Endodermal cell (in vitro differentiated cells): ENCODE measurements around the gene NUAK2. TPM values are rescaled to one million over a fixed set of nuclear protein-coding genes. Genes with fewer than 3 reads are reported as not detected.

Experiments used
- DNase-seq: peaks from one replicate; pipeline ENCODE4 v3.0.0-alpha.2; 2017
- H3K27ac ChIP-seq: 2 replicates; pipeline ENCODE4 v1.5.1; 2013; ENCODE audit warnings: mild to moderate bottlenecking, low read depth, low read length, moderate library complexity
- H3K27me3 ChIP-seq: 2 replicates; pipeline ENCODE4 v1.6.1; 2013; ENCODE audit warnings: mild to moderate bottlenecking, low read length, moderate library complexity; ENCODE audit not compliant: insufficient read depth, control insufficient read depth, poor library complexity, severe bottlenecking
- H3K36me3 ChIP-seq: 2 replicates; pipeline ENCODE4 v1.7.0; 2013; ENCODE audit warnings: mild to moderate bottlenecking, low read length, moderate library complexity; ENCODE audit not compliant: control insufficient read depth, insufficient read depth
- H3K4me1 ChIP-seq: one replicate; pipeline ENCODE4 v1.7.0; 2013; ENCODE audit warnings: low read length; ENCODE audit not compliant: control insufficient read depth, insufficient read depth
- H3K4me3 ChIP-seq: 2 replicates; pipeline ENCODE4 v1.5.1; 2013; ENCODE audit warnings: mild to moderate bottlenecking, low read length, moderate library complexity
- H3K9ac ChIP-seq: 2 replicates; pipeline ENCODE4 v1.6.1; 2013; ENCODE audit warnings: mild to moderate bottlenecking, low read length, moderate library complexity; ENCODE audit not compliant: poor library complexity, severe bottlenecking; ENCODE audit errors: extremely low read depth
- H3K9me3 ChIP-seq: 2 replicates; pipeline ENCODE4 v1.6.1; 2013; ENCODE audit warnings: mild to moderate bottlenecking, low read length, moderate library complexity; ENCODE audit not compliant: control insufficient read depth
- H3K27ac Mint-ChIP-seq: 2 replicates; pipeline ENCODE4 v1.8.0; 2020; ENCODE audit warnings: mixed read lengths
- H3K27me3 Mint-ChIP-seq: 2 replicates; pipeline ENCODE4 v1.8.0; 2021; ENCODE audit warnings: mild to moderate bottlenecking, mixed read lengths; ENCODE audit not compliant: insufficient read depth
- H3K36me3 Mint-ChIP-seq: 2 replicates; pipeline ENCODE4 v1.8.0; 2020; ENCODE audit warnings: low read depth, mixed read lengths
- H3K4me1 Mint-ChIP-seq: 2 replicates; pipeline ENCODE4 v1.8.0; 2020; ENCODE audit warnings: mixed read lengths
- H3K4me3 Mint-ChIP-seq: 2 replicates; pipeline ENCODE4 v1.8.0; 2020; ENCODE audit warnings: mild to moderate bottlenecking, moderate library complexity, mixed read lengths
- H3K9me3 Mint-ChIP-seq: 2 replicates; pipeline ENCODE4 v1.8.0; 2020; ENCODE audit warnings: mild to moderate bottlenecking, mixed read lengths
- WGBS, 2 experiments: methylation state at CpG; one replicate each; pipeline versions ENCODE4 v1.1.5 to v1.1.7; 2013; ENCODE audit warnings: missing lambda C conversion rate in 2 of 2, mixed read lengths in 1 of 2; ENCODE audit not compliant: insufficient coverage in 1 of 2, insufficient read length in 1 of 2; 5-methylcytosine and 5-hydroxymethylcytosine counted together
- total RNA-seq, 2 donors: library from RNA; stranded (reverse); fragmentation: NEBNext Ultra II Directional in 1 of 2; extraction: Animal tissue kit (Norgen Biotek cat#: 25700) in 1 of 2; gene quantifications; 2 replicates in 1 of 2; 3 replicates in 1 of 2; pipeline ENCODE4 v1.2.1, GENCODE V29; 2021
- TF ChIP-seq, protein P1 (sequence below): fragments of 200-600 bp; sonication (generic); conservative IDR thresholded peaks from 2 replicates; pipeline ENCODE4 v1.5.0; 2021; ENCODE audit warnings: antibody characterized with exemption, mild to moderate bottlenecking

NUAK2 gene
- total RNA-seq, 2 donors from 2014 or later: 13.4 to 19.1 TPM

DNA sequence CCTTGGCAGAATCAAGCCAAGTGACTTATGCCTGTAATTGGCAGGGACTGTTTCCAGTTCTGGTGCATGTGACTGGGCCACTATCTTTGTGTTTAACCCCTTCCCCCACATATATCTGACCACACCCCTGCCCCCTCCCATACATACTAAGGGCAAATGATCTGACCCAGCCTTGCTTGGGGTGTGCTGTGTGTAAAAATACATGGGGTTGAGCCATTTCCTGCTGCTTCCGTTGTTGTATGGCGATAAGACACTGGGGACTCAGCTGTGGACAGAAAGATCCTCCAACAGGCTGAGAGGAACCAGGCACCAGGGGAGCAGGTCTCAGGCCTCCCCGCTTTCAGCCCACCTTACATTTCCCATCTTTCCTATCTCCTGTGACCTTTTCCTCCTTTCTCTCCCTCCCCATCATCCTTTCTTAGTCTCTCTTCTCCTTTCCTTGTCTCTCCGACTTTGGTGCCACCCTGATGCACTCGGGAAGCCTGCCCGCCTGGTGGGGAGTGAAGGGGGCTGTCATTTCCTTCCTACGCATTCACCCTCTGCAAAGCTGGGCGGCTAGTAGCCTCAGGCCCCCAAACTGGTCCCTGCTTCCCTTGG is 54.1 kb downstream of the NUAK2 start:
- H3K9me3 Mint-ChIP-seq: no peaks in the 10 kb centered on the region
- no peak overlapping the region for H3K4me3 ChIP-seq
- no peak overlapping the region for H3K9ac ChIP-seq
- no peak overlapping the region for H3K4me3 Mint-ChIP-seq
- no peaks in the 10 kb centered on the region for H3K36me3 Mint-ChIP-seq
- no peaks in the 10 kb centered on the region for H3K4me1 ChIP-seq
- no peak for DNase-seq
- no peak overlapping the region for H3K27ac ChIP-seq
- no peaks in the 10 kb centered on the region for H3K9me3 ChIP-seq
- no peak overlapping the region for H3K27ac Mint-ChIP-seq
- no peaks in the 10 kb centered on the region for H3K27me3 Mint-ChIP-seq
- H3K36me3 ChIP-seq: no peaks in the 10 kb centered on the region
- TF ChIP-seq, protein P1, sequence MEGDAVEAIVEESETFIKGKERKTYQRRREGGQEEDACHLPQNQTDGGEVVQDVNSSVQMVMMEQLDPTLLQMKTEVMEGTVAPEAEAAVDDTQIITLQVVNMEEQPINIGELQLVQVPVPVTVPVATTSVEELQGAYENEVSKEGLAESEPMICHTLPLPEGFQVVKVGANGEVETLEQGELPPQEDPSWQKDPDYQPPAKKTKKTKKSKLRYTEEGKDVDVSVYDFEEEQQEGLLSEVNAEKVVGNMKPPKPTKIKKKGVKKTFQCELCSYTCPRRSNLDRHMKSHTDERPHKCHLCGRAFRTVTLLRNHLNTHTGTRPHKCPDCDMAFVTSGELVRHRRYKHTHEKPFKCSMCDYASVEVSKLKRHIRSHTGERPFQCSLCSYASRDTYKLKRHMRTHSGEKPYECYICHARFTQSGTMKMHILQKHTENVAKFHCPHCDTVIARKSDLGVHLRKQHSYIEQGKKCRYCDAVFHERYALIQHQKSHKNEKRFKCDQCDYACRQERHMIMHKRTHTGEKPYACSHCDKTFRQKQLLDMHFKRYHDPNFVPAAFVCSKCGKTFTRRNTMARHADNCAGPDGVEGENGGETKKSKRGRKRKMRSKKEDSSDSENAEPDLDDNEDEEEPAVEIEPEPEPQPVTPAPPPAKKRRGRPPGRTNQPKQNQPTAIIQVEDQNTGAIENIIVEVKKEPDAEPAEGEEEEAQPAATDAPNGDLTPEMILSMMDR: no peak
- WGBS, 2 experiments: 83 to 90% methylated on average over 6 to 8 of the region's 8 CpGs
- no peaks in the 10 kb centered on the region for H3K27me3 ChIP-seq
- H3K4me1 Mint-ChIP-seq: peaks cover 6% of the 10 kb centered on the region

DNA sequence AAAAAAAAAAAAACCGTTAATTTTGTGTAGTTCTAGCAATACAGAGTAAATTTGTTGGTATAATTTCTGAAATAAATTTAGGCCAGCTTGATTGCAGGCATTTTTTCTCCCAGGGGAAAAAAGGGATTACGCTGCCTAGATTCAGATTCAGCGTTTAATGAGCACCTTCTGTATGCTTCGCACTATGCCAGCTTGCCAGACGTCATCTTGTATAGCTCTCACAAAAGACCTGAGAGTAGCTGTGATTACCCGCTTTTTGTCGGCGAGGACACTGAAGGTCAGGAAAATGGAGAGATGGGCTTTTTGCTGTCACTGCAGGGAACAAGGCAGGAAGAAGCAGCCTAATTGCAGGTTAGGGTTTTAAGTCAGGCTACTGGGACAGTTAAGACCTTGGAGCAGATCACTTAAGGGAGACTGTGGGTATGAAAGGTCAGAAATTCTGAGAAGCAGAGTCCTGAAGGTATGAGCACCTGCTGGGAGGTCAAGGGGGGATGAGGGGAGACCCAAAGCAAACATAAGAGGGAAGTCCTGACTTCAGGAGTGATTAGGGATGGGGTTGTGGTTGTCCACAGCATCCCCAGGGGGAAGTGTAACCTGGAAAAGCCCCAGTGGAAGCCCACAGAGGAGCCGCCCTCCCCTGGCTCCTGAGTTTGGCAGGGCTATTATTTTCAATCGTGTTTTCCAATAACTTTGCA is 54.8 kb downstream of the NUAK2 start:
- Mint-ChIP-seq H3K27me3 (no peaks in the 10 kb centered on the region), H3K4me3 (no peak overlapping the region), H3K27ac (no peak overlapping the region), H3K9me3 (no peaks in the 10 kb centered on the region), H3K36me3 (no peaks in the 10 kb centered on the region), H3K4me1 (peaks cover 11% of the 10 kb centered on the region)
- H3K27me3 ChIP-seq: no peaks in the 10 kb centered on the region
- H3K36me3 ChIP-seq: no peaks in the 10 kb centered on the region
- no peak for DNase-seq
- WGBS, 2 experiments: 89 to 97% methylated on average over 10 of the region's 10 CpGs
- no peak overlapping the region for H3K27ac ChIP-seq
- H3K4me3 ChIP-seq: no peak overlapping the region
- TF ChIP-seq, protein P1: no peak
- H3K9ac ChIP-seq: no peak overlapping the region
- H3K4me1 ChIP-seq: no peaks in the 10 kb centered on the region
- no peaks in the 10 kb centered on the region for H3K9me3 ChIP-seq

DNA sequence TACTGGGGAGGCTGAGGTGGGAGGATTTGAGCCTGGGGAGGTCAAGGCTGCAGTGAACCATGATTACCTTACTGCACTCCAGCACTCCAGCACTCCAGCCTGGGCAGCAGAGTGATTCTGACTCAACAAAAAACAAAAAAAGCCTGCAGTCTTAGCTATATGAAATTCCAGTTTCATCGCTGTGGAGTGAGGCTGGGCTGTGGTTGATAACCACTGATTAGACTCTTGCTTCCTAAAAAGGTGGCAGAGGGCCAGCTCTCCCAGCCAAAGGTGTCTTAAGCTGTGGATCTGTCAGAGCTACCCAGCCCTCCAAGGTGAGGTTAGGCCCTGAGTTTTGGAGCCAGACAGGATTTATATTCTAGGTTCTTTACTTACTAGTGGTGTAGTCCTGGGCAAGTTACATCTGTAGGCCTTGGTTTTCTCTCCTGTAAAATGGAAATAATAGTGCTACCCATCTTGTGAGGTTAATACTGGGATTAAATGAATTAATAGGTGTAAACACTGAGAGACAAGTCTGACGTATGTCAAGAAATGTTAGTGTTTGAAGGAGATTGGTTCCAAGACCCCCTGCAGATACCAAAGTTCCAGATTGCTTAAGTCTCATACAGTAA is 57.9 kb downstream of the NUAK2 start:
- H3K36me3 Mint-ChIP-seq: no peaks in the 10 kb centered on the region
- Histone ChIP-seq H3K9me3 (no peaks in the 10 kb centered on the region), H3K36me3 (no peaks in the 10 kb centered on the region), H3K27me3 (no peaks in the 10 kb centered on the region), H3K4me1 (no peaks in the 10 kb centered on the region), H3K4me3 (no peak overlapping the region), H3K9ac (no peak overlapping the region), H3K27ac (no peak overlapping the region)
- no peaks in the 10 kb centered on the region for H3K27me3 Mint-ChIP-seq
- no peaks in the 10 kb centered on the region for H3K9me3 Mint-ChIP-seq
- H3K4me3 Mint-ChIP-seq: no peak overlapping the region
- 95 to 100% methylated on average over 2 of the region's 2 CpGs for WGBS, 2 experiments
- no peak overlapping the region for H3K27ac Mint-ChIP-seq
- DNase-seq: no peak
- peaks cover 13% of the 10 kb centered on the region for H3K4me1 Mint-ChIP-seq
- TF ChIP-seq, protein P1: no peak
